Upper lobe of left lung (tissue), 6 donors: Measurements from ENCODE around the gene NEK4. TPM values are rescaled to one million over a fixed set of nuclear protein-coding genes. Genes with fewer than 3 reads are reported as not detected.
"Not testable (repeated sequence)": the region's sequence is repeated elsewhere in the genome, so short reads cannot be mapped to it uniquely, and the experiment has no call there.

Experiments
- ATAC-seq, 2 donors: fragments of 200-7000 bp; cut with Tn5 transposase; one replicate each; pipeline ENCODE4 v1.9.1; 2022; ENCODE audit warnings: mild to moderate bottlenecking in 2 of 2, moderate library complexity in 2 of 2; ENCODE audit not compliant: low FRiP score in 2 of 2
- DNase-seq, 2 donors: peaks; one replicate each; pipeline ENCODE4 v3.0.0-alpha.2; 2019 to 2020
- H3K27ac ChIP-seq, 4 donors: fragments of 200-600 bp; sonication (generic); one replicate each; pipeline ENCODE4 v1.5.1; 2016 to 2019
- H3K27me3 ChIP-seq, 4 donors: fragments of 200-600 bp; sonication (generic); one replicate each; pipeline ENCODE4 v1.5.1; 2017 to 2019
- H3K36me3 ChIP-seq, 4 donors: fragments of 200-600 bp; sonication (generic); one replicate each; pipeline ENCODE4 v1.5.1; 2016 to 2019
- H3K4me1 ChIP-seq, 4 donors: fragments of 200-600 bp; sonication (generic); one replicate each; pipeline ENCODE4 v1.5.1; 2018 to 2019
- H3K4me3 ChIP-seq, 4 donors: fragments of 200-600 bp; sonication (generic); one replicate each; pipeline ENCODE4 v1.5.1; 2017 to 2019; ENCODE audit warnings: mild to moderate bottlenecking in 2 of 4, moderate library complexity in 1 of 4
- H3K9me3 ChIP-seq, 4 donors: fragments of 200-600 bp; sonication (generic); one replicate each; pipeline ENCODE4 v1.5.1; 2018 to 2019
- CTCF ChIP-seq, 6 experiments: fragments of 450-650 bp in 4 of 6; fragments of 200-600 bp in 2 of 6; sonication (generic) in 2 of 6; IDR thresholded peaks; one replicate each; pipeline ENCODE4 v1.5.1; 2016 to 2019; ENCODE audit warnings: antibody characterized with exemption in 6 of 6
- EP300 ChIP-seq, 4 donors: sonication (generic); formaldehyde crosslinking; IDR thresholded peaks; one replicate each; pipeline ENCODE4 v1.5.1; 2017; ENCODE audit warnings: antibody characterized with exemption in 4 of 4, control low read depth in 2 of 4
- POLR2A ChIP-seq, 4 donors: fragments of 450-650 bp; IDR thresholded peaks; one replicate each; pipeline ENCODE4 v1.5.1; 2016 to 2017; ENCODE audit warnings: antibody characterized with exemption in 4 of 4, mild to moderate bottlenecking in 2 of 4
- POLR2AphosphoS5 ChIP-seq, 2 donors: sonication (generic); formaldehyde crosslinking; IDR thresholded peaks; one replicate each; pipeline ENCODE4 v1.5.1; 2017; ENCODE audit warnings: antibody characterized with exemption in 2 of 2
- WGBS, 2 donors: methylation state at CpG; one replicate each; pipeline ENCODE4 v1.1.5; 2017 to 2018; 5-methylcytosine and 5-hydroxymethylcytosine counted together
- total RNA-seq, 6 donors: library from RNA; depleted of rRNA in 4 of 6; stranded (reverse); fragments of >200 nt in 4 of 6; gene quantifications; one replicate each; pipeline versions ENCODE4 v1.1.0 to v1.2.1, GENCODE V29; 2016 to 2021
- donor health status: DM: no; HTN: no; CAD: no; lungs with moderate emphysema.
- donor health status: DM: no; HTN: yes; CAD: no; lungs with severe emphysema.

NEK4 gene
- total RNA-seq, 6 donors from 2014 or later: 17.8 to 28.6 (median 24.2) TPM

DNA sequence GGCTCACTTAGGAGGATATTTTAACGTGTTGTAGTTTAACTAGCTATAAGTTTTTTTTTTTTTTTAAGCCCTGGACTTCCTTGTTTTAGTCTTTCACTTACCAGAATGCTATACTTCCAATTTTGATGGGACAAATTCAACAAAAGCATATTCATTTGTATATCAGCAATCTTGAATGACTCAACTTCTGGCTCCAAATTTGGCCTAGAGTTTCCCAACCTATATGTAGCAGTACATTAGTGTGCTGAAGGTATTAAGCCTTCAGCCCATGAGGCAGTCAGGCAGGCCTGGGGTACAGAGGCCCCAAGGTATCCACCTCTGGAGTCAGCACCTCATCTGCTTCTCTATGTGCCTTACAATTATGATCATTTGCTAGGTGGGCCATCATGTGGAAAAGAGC is 90.9 kb downstream of the NEK4 start:
- H3K4me3 ChIP-seq: no peak overlapping the region
- peaks cover 10 to 56% (median 33%) of the 10 kb centered on the region in 4 donors for H3K36me3 ChIP-seq
- 46 to 62% methylated on average over 1 of the region's 1 CpG for WGBS, 2 donors
- no peaks in the 10 kb centered on the region for H3K9me3 ChIP-seq
- peak overlapping the region in 3 of 4 donors; percentile 6 to 43 (median 26) for H3K27ac ChIP-seq
- no peak for TF ChIP-seq EP300 (IDR thresholded peaks at IDR 0.05)
- no peak for TF ChIP-seq CTCF (IDR thresholded peaks at IDR 0.05)
- TF ChIP-seq POLR2AphosphoS5 (IDR thresholded peaks at IDR 0.05): no peak
- no peak for TF ChIP-seq POLR2A (IDR thresholded peaks at IDR 0.05)
- ATAC-seq: no peak
- DNase-seq: no peak
- H3K27me3 ChIP-seq: no peaks in the 10 kb centered on the region
- peaks cover 30 to 59% (median 39%) of the 10 kb centered on the region in 4 donors for H3K4me1 ChIP-seq

GRCh38 chr3:52679199-52679538 is 91.6 kb downstream of the NEK4 start:
- H3K27ac ChIP-seq: peak overlapping the region in 1 of 4 donors; percentile 43
- H3K9me3 ChIP-seq: no peaks in the 10 kb centered on the region
- ATAC-seq (no peak), DNase-seq (no peak)
- H3K4me1 ChIP-seq: peaks cover 25 to 53% (median 33%) of the 10 kb centered on the region in 4 donors
- H3K36me3 ChIP-seq: peaks cover 13 to 60% (median 34%) of the 10 kb centered on the region in 4 donors
- H3K4me3 ChIP-seq: no peak overlapping the region
- TF ChIP-seq POLR2AphosphoS5 (IDR thresholded peaks at IDR 0.05) (no peak), EP300 (IDR thresholded peaks at IDR 0.05) (no peak), CTCF (IDR thresholded peaks at IDR 0.05) (no peak), POLR2A (IDR thresholded peaks at IDR 0.05) (no peak)
- WGBS, 2 donors: 69 to 72% methylated on average over 3 of the region's 3 CpGs
- H3K27me3 ChIP-seq: no peaks in the 10 kb centered on the region

DNA sequence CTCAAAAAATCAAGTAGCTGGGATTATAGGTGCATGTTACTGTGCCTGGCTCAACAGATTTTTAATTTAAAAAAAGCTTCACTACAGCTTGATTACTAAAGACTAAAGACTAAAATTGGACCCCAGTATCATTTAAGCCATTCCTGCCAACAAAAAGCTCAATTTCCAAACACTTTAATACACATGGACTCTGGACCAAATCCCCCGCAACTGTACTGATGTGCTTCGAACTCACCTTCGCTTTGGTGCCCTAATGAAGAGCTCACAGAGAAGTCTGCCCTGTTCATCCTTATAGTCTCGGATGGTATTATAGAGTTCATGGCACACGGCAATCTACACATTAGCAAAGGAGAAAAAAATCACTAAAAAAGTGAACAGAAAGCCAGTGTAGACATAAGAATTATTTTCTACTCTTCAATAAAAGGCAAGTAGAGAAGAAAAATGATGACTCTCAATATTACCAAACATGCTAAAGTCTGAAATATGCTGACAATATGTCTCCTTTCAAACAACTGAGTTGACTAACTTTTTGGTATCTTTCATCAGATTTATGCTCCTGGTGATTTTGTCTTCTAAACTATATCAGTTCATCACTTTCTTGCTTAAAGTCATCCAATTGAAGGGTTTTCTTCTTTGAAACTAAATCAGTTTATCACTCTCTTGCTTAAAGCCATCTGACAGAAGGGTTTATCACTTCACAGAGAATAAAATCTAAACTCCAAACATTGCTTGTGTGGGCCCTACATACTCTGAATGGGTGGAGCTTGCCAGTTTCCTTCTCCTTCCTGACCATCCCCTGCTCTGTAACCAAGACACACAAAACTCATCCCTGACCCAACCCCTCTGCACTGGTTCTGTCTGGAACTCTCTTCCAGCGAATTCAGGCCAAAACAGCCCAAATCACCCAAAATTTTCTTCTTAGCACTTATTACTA is 92.2 kb downstream of the NEK4 start:
- Histone ChIP-seq H3K9me3 (no peaks in the 10 kb centered on the region), H3K4me1 (peaks cover 24 to 47% (median 27%) of the 10 kb centered on the region in 4 donors)
- ATAC-seq: no peak

GRCh38 chr3:52676201-52676600 is 94.5 kb downstream of the NEK4 start:
- DNase-seq, ATAC-seq: not testable (repeated sequence)
- WGBS, 2 donors: 91 to 98% methylated on average over 3 of the region's 3 CpGs

More for the DNA sequence above, 92.2 kb downstream of the NEK4 start:
- TF ChIP-seq CTCF (IDR thresholded peaks at IDR 0.05) (no peak), POLR2AphosphoS5 (IDR thresholded peaks at IDR 0.05) (no peak), POLR2A (IDR thresholded peaks at IDR 0.05) (no peak), EP300 (IDR thresholded peaks at IDR 0.05) (no peak)
- WGBS, 2 donors: 93% methylated on average over 6 of the region's 6 CpGs
- no peaks in the 10 kb centered on the region for H3K27me3 ChIP-seq
- peaks cover 13 to 67% (median 37%) of the 10 kb centered on the region in 4 donors for H3K36me3 ChIP-seq
- no peak overlapping the region for H3K4me3 ChIP-seq
- H3K27ac ChIP-seq: peak overlapping the region in 1 of 4 donors; percentile 38
- no peak for DNase-seq

DNA sequence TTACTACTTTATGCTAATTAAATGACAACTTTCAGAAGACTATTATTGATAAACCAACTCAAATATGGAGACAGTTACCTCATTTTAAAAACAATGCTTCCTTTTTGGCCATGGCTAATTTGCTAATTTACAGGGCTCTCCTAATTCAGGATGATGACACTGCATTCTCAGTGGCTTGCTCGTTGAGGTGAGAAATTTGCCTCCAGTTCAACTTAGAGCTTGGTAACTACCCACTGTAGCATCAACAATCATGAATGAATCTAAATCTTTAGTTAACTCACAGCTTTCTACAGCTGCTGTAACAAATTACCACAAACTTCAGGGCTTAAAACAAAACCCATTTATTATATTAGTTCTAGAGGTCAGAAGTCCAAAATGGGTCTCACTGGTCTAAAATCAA is 99.1 kb downstream of the NEK4 start:
- peaks cover 18 to 86% (median 45%) of the 10 kb centered on the region in 4 donors for H3K36me3 ChIP-seq
- peak overlapping the region in 1 of 4 donors; percentile 71 for H3K27ac ChIP-seq
- TF ChIP-seq CTCF (IDR thresholded peaks at IDR 0.05) (no peak), EP300 (IDR thresholded peaks at IDR 0.05) (no peak), POLR2AphosphoS5 (IDR thresholded peaks at IDR 0.05) (no peak), POLR2A (IDR thresholded peaks at IDR 0.05) (no peak)
- DNase-seq: no peak
- no peak for ATAC-seq
- WGBS, 2 donors: 59 to 60% methylated on average over 1 of the region's 1 CpG
- H3K27me3 ChIP-seq: no peaks in the 10 kb centered on the region
- H3K4me1 ChIP-seq: peaks cover 12 to 22% (median 16%) of the 10 kb centered on the region in 4 donors
- no peaks in the 10 kb centered on the region for H3K9me3 ChIP-seq
- no peak overlapping the region for H3K4me3 ChIP-seq

More at GRCh38 chr3:52676201-52676600, 94.5 kb downstream of the NEK4 start:
- H3K27me3 ChIP-seq, H3K4me3 ChIP-seq, H3K9me3 ChIP-seq, H3K27ac ChIP-seq: not testable (repeated sequence)
- Histone ChIP-seq H3K36me3 (peaks cover 16 to 90% (median 52%) of the 10 kb centered on the region in 4 donors), H3K4me1 (peaks cover 12 to 29% (median 15%) of the 10 kb centered on the region in 4 donors)
